OCI-LY7 (cell line): ENCODE results near the gene HNF1A.

Source experiments
- EZH2phosphoT487 ChIP-seq: fragments of 200-600 bp; sonication (generic); IDR thresholded peaks from 2 replicates; pipeline ENCODE4 v1.6.1; 2018; ENCODE audit warnings: low read depth, borderline replicate concordance, mild to moderate bottlenecking, mixed run types, antibody characterized with exemption, low read length, moderate library complexity, mixed read lengths
- TF ChIP-seq, protein P1 (sequence below): fragments of 200-600 bp; sonication (generic); conservative IDR thresholded peaks from 2 replicates; pipeline ENCODE4 v1.5.1; 2014; ENCODE audit warnings: mild to moderate bottlenecking, antibody characterized with exemption, low read length, moderate library complexity, mixed read lengths

DNA sequence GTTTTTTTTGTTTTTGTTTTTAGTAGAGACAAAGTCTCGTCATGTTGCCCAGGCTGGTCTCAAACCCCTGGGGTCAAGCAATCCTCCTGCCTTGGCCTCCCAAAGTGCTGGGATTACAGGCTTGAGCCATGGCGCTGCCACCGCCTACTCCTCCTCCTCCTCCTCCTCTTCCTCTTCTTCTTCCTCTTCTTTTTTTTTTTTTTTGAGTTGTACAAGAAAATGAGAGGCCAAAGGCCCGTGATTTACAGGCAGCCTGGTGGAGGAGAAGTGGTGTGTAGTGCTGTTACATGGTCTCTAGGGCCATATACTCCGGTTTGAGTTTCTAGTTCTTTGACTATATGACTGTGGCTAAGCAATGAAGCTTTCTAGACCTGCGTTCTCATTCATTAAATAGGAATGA, 44.6 kb upstream of the HNF1A start:
- TF ChIP-seq, protein P1, sequence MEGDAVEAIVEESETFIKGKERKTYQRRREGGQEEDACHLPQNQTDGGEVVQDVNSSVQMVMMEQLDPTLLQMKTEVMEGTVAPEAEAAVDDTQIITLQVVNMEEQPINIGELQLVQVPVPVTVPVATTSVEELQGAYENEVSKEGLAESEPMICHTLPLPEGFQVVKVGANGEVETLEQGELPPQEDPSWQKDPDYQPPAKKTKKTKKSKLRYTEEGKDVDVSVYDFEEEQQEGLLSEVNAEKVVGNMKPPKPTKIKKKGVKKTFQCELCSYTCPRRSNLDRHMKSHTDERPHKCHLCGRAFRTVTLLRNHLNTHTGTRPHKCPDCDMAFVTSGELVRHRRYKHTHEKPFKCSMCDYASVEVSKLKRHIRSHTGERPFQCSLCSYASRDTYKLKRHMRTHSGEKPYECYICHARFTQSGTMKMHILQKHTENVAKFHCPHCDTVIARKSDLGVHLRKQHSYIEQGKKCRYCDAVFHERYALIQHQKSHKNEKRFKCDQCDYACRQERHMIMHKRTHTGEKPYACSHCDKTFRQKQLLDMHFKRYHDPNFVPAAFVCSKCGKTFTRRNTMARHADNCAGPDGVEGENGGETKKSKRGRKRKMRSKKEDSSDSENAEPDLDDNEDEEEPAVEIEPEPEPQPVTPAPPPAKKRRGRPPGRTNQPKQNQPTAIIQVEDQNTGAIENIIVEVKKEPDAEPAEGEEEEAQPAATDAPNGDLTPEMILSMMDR, result no peak
- no peak for TF ChIP-seq EZH2phosphoT487
